Retinal pigment epithelial cell (primary cell): Measurements from ENCODE around the gene SNX30.

Experiments
- DNase-seq: peaks from one replicate; pipeline ENCODE4 v3.0.0-alpha.2; 2010; ENCODE audit warnings: low read depth
- H3K4me3 ChIP-seq: 2 replicates; pipeline ENCODE4 v1.5.1; 2011; ENCODE audit warnings: mild to moderate bottlenecking, low read length, control low read depth, moderate library complexity
- CTCF ChIP-seq: conservative IDR thresholded peaks from 2 replicates; pipeline ENCODE4 v1.5.1; 2011; ENCODE audit warnings: low read depth, low read length, control low read depth, inconsistent platforms

The SNX30 gene

GRCh38 chr9:112771359-112772214 is 21.0 kb downstream of the SNX30 start:
- no peak overlapping the region for H3K4me3 ChIP-seq
- no peak for TF ChIP-seq CTCF
- DNase-seq: no peak

- TF ChIP-seq CTCF: no peak
- H3K4me3 ChIP-seq: no peak overlapping the region
- no peak for DNase-seq
These were observed 21.6 kb downstream of the SNX30 start for GRCh38 chr9:112772215-112772509.

- DNase-seq: no peak
- no peak overlapping the region for H3K4me3 ChIP-seq
- no peak for TF ChIP-seq CTCF
These were observed 22.0 kb downstream of the SNX30 start for GRCh38 chr9:112772551-112772950.

- no peak for TF ChIP-seq CTCF
- DNase-seq: no peak
- H3K4me3 ChIP-seq: no peak overlapping the region
These were observed 23.7 kb downstream of the SNX30 start for GRCh38 chr9:112774006-112774996.

- no peak for DNase-seq
- no peak overlapping the region for H3K4me3 ChIP-seq
- no peak for TF ChIP-seq CTCF
These were observed 27.4 kb downstream of the SNX30 start for GRCh38 chr9:112777914-112778313.

GRCh38 chr9:112780450-112781036 is 30.0 kb downstream of the SNX30 start:
- no peak for DNase-seq
- H3K4me3 ChIP-seq: no peak overlapping the region
- no peak for TF ChIP-seq CTCF
